H1 (cell line): ENCODE measurements around the gene MAPKAPK5. TPM values are rescaled to one million over a fixed set of nuclear protein-coding genes. Genes with fewer than 3 reads are reported as not detected.
"Not testable (repeated sequence)": the region's sequence is repeated elsewhere in the genome, so short reads cannot be mapped to it uniquely, and the experiment has no call there.

ENCODE experiments used
- CTCF ChIA-PET: fragments of 300-600 bp; sonication (Branson Sonifier 250); formaldehyde crosslinking; loops from one replicate; lab custom pipeline; 2021; ENCODE audit not compliant: partially characterized antibody; lab: Charles Lee
- POLR2A ChIA-PET: fragments of 300-600 bp; sonication (Branson Sonifier 250); formaldehyde crosslinking; loops from one replicate; lab custom pipeline; 2021; ENCODE audit warnings: inconsistent platforms; ENCODE audit not compliant: partially characterized antibody; lab: Charles Lee
- DNase-seq, 2 experiments: peaks; one replicate each; pipeline versions ENCODE4 v3.0.0 to v3.0.0-alpha.2; 2010 to 2022; ENCODE audit warnings: low spot score in 2 of 2, low read depth in 1 of 2, mixed read lengths in 1 of 2
- FAIRE-seq: peaks from 2 replicates; lab custom pipeline; 2011; peaks lifted over from hg19 to GRCh38; lab: Jason Lieb, UNC
- H2AFZ ChIP-seq: 2 replicates; pipeline ENCODE4 v1.8.1; 2012; ENCODE audit warnings: low read length, inconsistent platforms
- H2AK5ac ChIP-seq: 2 replicates; pipeline ENCODE4 v1.6.1; 2013; ENCODE audit warnings: low read depth, low read length
- H2BK120ac ChIP-seq: replicated peaks from 2 replicates; pipeline ENCODE3; 2013; ENCODE audit warnings: low read depth, low read length, inconsistent platforms
- H2BK12ac ChIP-seq: 2 replicates; pipeline ENCODE4 v1.6.1; 2013; ENCODE audit warnings: low read depth, low read length
- H2BK15ac ChIP-seq: 2 replicates; pipeline ENCODE4 v1.6.1; 2013; ENCODE audit warnings: low read length
- H2BK20ac ChIP-seq: 2 replicates; pipeline ENCODE4 v1.6.1; 2013; ENCODE audit warnings: low read length
- H2BK5ac ChIP-seq: 2 replicates; pipeline ENCODE4 v1.6.1; 2013; ENCODE audit warnings: low read depth, low read length
- H3K14ac ChIP-seq: 2 replicates; pipeline ENCODE4 v1.6.1; 2013; ENCODE audit warnings: inconsistent platforms; ENCODE audit not compliant: insufficient read length
- H3K18ac ChIP-seq: 2 replicates; pipeline ENCODE4 v1.6.1; 2013; ENCODE audit warnings: low read length; ENCODE audit errors: extremely low read depth
- H3K23ac ChIP-seq: 2 replicates; pipeline ENCODE4 v1.6.1; 2013; ENCODE audit warnings: inconsistent platforms; ENCODE audit not compliant: insufficient read length
- H3K23me2 ChIP-seq: 2 replicates; pipeline ENCODE4 v1.6.1; 2013; ENCODE audit warnings: low read depth, low read length
- H3K27ac ChIP-seq: 2 replicates; pipeline ENCODE4 v1.6.1; 2011; ENCODE audit warnings: low read depth, low read length, inconsistent platforms
- H3K27me3 ChIP-seq, 4 experiments: replicated peaks in 1 of 4; 1 replicate in 1 of 4; 2 replicates in 3 of 4; pipeline versions ENCODE4 v1.6.1 to v1.8.1; 2011 to 2013; ENCODE audit warnings: low read length in 3 of 4, mild to moderate bottlenecking in 3 of 4, inconsistent platforms in 2 of 4, mixed read lengths in 2 of 4, moderate library complexity in 1 of 4; ENCODE audit not compliant: control insufficient read depth in 3 of 4, insufficient read depth in 3 of 4; ENCODE audit errors: extremely low read depth in 1 of 4
- H3K36me3 ChIP-seq, 4 experiments: 2 replicates each; pipeline versions ENCODE4 v1.6.1 to v1.8.1; 2011 to 2013; ENCODE audit warnings: mild to moderate bottlenecking in 4 of 4, low read length in 3 of 4, moderate library complexity in 2 of 4, control low read depth in 1 of 4, inconsistent platforms in 1 of 4; ENCODE audit not compliant: insufficient read depth in 4 of 4, control insufficient read depth in 2 of 4
- H3K4ac ChIP-seq: replicated peaks from 2 replicates; pipeline ENCODE3; 2013; ENCODE audit warnings: low read length, low read depth, mixed read lengths, inconsistent platforms; ENCODE audit not compliant: insufficient read length
- H3K4me1 ChIP-seq, 4 experiments: replicated peaks in 1 of 4; 1 replicate in 1 of 4; 2 replicates in 3 of 4; pipeline versions ENCODE4 v1.6.1 to v1.8.1; 2011 to 2013; ENCODE audit warnings: low read length in 3 of 4, inconsistent platforms in 2 of 4, mixed read lengths in 1 of 4; ENCODE audit not compliant: insufficient read depth in 4 of 4, control insufficient read depth in 3 of 4
- H3K4me2 ChIP-seq, 2 experiments: 2 replicates each; pipeline versions ENCODE4 v1.6.1 to v1.8.1; 2011 to 2013; ENCODE audit warnings: low read depth in 2 of 2, low read length in 2 of 2, control low read depth in 1 of 2, inconsistent platforms in 1 of 2, mild to moderate bottlenecking in 1 of 2; ENCODE audit not compliant: insufficient read depth in 1 of 2
- H3K4me3 ChIP-seq, 4 experiments: fragments of 200-600, 300-600 bp in 1 of 4; sonication (generic), shearing (Covaris generic), sonication (Bioruptor Twin) in 1 of 4; 2 replicates each; pipeline versions ENCODE4 v1.5.1 to v1.8.1; 2011 to 2016; ENCODE audit warnings: low read length in 4 of 4, low read depth in 3 of 4, control low read depth in 2 of 4, inconsistent platforms in 2 of 4, mild to moderate bottlenecking in 2 of 4, mixed read lengths in 1 of 4, moderate library complexity in 1 of 4; ENCODE audit not compliant: insufficient read depth in 2 of 4; ENCODE audit errors: extremely low read depth in 1 of 4
- H3K56ac ChIP-seq: replicated peaks from 2 replicates; pipeline ENCODE3; 2013; ENCODE audit warnings: low read depth, mild to moderate bottlenecking, mixed read lengths, low read length, inconsistent platforms; ENCODE audit not compliant: insufficient read length
- H3K79me1 ChIP-seq: 2 replicates; pipeline ENCODE4 v1.6.1; 2013; ENCODE audit warnings: low read depth, low read length, control low read depth
- H3K79me2 ChIP-seq, 2 experiments: 2 replicates each; pipeline versions ENCODE4 v1.6.1 to v1.8.1; 2012 to 2013; ENCODE audit warnings: low read length in 2 of 2, mild to moderate bottlenecking in 2 of 2, inconsistent platforms in 1 of 2; ENCODE audit not compliant: insufficient read depth in 2 of 2, control insufficient read depth in 1 of 2
- H3K9ac ChIP-seq, 4 experiments: replicated peaks in 1 of 4; 1 replicate in 1 of 4; 2 replicates in 3 of 4; pipeline versions ENCODE4 v1.6.1 to v1.8.1; 2011 to 2013; ENCODE audit warnings: low read depth in 3 of 4, low read length in 3 of 4, control low read depth in 2 of 4, mild to moderate bottlenecking in 2 of 4, moderate library complexity in 2 of 4, inconsistent platforms in 1 of 4; ENCODE audit errors: extremely low read depth in 1 of 4
- H3K9me3 ChIP-seq, 2 experiments: 2 replicates each; pipeline versions ENCODE4 v1.6.1 to v1.8.1; 2012 to 2013; ENCODE audit warnings: mild to moderate bottlenecking in 2 of 2, moderate library complexity in 2 of 2, control low read depth in 1 of 2, inconsistent platforms in 1 of 2, low read depth in 1 of 2, low read length in 1 of 2, mixed read lengths in 1 of 2; ENCODE audit not compliant: insufficient read depth in 2 of 2
- H4K20me1 ChIP-seq, 2 experiments: replicated peaks in 1 of 2; 2 replicates each; pipeline versions ENCODE3 to v1.8.1; 2011 to 2013; ENCODE audit warnings: inconsistent platforms in 2 of 2, low read length in 2 of 2, mild to moderate bottlenecking in 1 of 2; ENCODE audit not compliant: insufficient read depth in 2 of 2, control insufficient read depth in 1 of 2
- H4K5ac ChIP-seq: 2 replicates; pipeline ENCODE4 v1.6.1; 2013; ENCODE audit warnings: low read length, low read depth, mixed read lengths, inconsistent platforms; ENCODE audit not compliant: insufficient read length
- H4K8ac ChIP-seq: 2 replicates; pipeline ENCODE4 v1.8.0; 2013; ENCODE audit warnings: mild to moderate bottlenecking, moderate library complexity, low read length, inconsistent platforms; ENCODE audit not compliant: insufficient read depth; ENCODE audit errors: extremely low read depth
- H4K91ac ChIP-seq: replicated peaks from 2 replicates; pipeline ENCODE3; 2013; ENCODE audit warnings: low read length, mixed read lengths, inconsistent platforms; ENCODE audit not compliant: insufficient read length
- KDM5A ChIP-seq: fragments of 200-600 bp; IDR thresholded peaks from 2 replicates; pipeline ENCODE4 v1.7.1; 2012; ENCODE audit warnings: mild to moderate bottlenecking, low read length, inconsistent platforms, mixed read lengths
- POLR2AphosphoS5 ChIP-seq: IDR thresholded peaks from 2 replicates; pipeline ENCODE4 v1.6.1; 2011; ENCODE audit warnings: low read depth, low read length
- SRF ChIP-seq: IDR thresholded peaks from 2 replicates; pipeline ENCODE4 v1.6.1; 2011; ENCODE audit warnings: mild to moderate bottlenecking, low read depth, low read length, moderate library complexity
- ZNF274 ChIP-seq: IDR thresholded peaks from 2 replicates; pipeline ENCODE4 v1.7.0; 2012; ENCODE audit warnings: low read length, borderline replicate concordance; ENCODE audit errors: extremely low read depth
- WGBS, 2 experiments: shearing (Covaris generic) in 1 of 2; methylation state at CpG; one replicate each; pipeline versions ENCODE4 v1.1.6 to v1.1.7; 2013 to 2015; ENCODE audit warnings: low lambda C conversion rate in 2 of 2, mixed read lengths in 2 of 2, inconsistent platforms in 1 of 2, low coverage in 1 of 2, missing lambda C conversion rate in 1 of 2; ENCODE audit not compliant: insufficient replicate concordance in 2 of 2, insufficient coverage in 1 of 2, insufficient read length in 1 of 2; ENCODE audit errors: extremely low coverage in 1 of 2, missing lambda C conversion rate in 1 of 2; 5-methylcytosine and 5-hydroxymethylcytosine counted together
- polyA plus RNA-seq, 7 experiments: library from polyadenylated mRNA; depleted of rRNA in 3 of 7; stranded (reverse) in 5 of 7; unstranded in 2 of 7; fragments of >200 nt in 5 of 7; fragments of 200-250 nt in 2 of 7; gene quantifications; 1 replicate in 5 of 7; 2 replicates in 1 of 7; 4 replicates in 1 of 7; pipeline versions ENCODE4 v1.2.1 to v1.2.3, GENCODE V29; 2011 to 2013; ENCODE audit warnings: missing spikeins in 2 of 7, mixed read lengths in 2 of 7
- total RNA-seq: library from RNA; stranded (reverse); fragmentation: NEBNext Ultra II Directional; extraction: Animal tissue kit (Norgen Biotek cat#: 25700); gene quantifications from 2 replicates; pipeline ENCODE4 v1.2.1, GENCODE V29; 2021
- TF ChIP-seq, protein P1 (sequence below): IDR thresholded peaks from 2 replicates; pipeline ENCODE4 v1.6.1; 2011; ENCODE audit warnings: low read depth, mild to moderate bottlenecking, low read length; ENCODE audit not compliant: insufficient read depth

MAPKAPK5 gene
- total and polyA plus RNA-seq, 2 of the 8 experiments (the other 6 are each of a cell fraction or from before 2014, with no cell fraction given): 40.0 to 91.5 TPM

DNA sequence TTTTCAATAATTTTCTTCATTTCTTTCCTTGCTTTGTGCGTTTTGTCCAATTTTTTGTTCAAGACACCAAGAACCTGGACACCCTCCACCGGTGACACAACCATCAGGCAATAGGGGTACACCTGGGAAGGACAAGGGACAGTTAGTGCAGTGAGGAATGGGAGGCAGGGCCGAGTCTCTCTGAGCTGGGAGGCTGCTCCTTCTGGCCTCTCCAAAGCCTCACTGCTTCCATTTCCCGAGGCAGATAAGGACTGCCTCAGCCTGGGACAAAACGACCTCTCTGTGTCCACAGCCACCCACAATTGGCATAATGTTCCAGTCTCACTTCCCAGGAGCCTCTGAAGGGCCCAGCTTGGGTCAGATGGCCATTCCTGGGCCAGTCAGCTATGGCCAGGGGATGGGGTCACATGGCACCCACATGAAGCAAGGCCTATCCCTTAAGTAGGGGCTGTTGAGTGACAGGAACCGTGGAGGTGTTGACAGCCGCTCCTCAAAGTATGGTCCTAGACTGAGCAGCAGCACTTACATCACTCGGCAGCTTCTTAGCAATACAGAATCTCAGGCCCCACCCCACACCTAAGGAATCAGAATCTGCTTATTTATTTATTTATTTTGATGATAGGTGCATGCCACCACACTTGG, 13.6 kb upstream of the MAPKAPK5 start (continued):
- TF ChIP-seq POLR2AphosphoS5 (no peak), SRF (no peak), ZNF274 (no peak), KDM5A (no peak)
- TF ChIP-seq, protein P1, sequence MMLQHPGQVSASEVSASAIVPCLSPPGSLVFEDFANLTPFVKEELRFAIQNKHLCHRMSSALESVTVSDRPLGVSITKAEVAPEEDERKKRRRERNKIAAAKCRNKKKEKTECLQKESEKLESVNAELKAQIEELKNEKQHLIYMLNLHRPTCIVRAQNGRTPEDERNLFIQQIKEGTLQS: no peak
- TF ChIP-seq, all 59 proteins: peak for 0

DNA sequence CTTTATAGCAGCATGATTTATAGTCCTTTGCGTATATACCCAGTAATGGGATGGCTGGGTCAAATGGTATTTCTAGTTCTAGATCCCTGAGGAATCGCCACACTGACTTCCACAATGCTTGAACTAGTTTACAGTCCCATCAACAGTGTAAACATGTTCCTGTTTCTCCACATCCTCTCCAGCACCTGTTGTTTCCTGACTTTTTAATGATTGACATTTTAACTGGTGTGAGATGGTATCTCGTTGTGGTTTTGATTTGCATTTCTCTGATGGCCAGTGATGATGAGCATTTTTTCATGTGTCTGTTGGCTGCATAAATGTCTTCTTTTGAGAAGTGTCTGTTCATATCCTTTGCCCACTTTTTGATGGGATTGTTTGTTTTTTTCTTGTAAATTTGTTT, 12.4 kb upstream of the MAPKAPK5 start:
- WGBS, 2 experiments: 89% methylated on average over 2 of the region's 3 CpGs; no CpG with 5 or more reads in 1 of the 2 experiments
- FAIRE-seq, H3K14ac ChIP-seq, H3K4me1 ChIP-seq, H3K23me2 ChIP-seq, H2AK5ac ChIP-seq, H3K9me3 ChIP-seq, H3K27ac ChIP-seq, H4K5ac ChIP-seq, DNase-seq, H4K8ac ChIP-seq, H3K56ac ChIP-seq, H2BK120ac ChIP-seq, H3K4ac ChIP-seq, H2BK15ac ChIP-seq, H4K20me1 ChIP-seq, POLR2A ChIA-PET, H4K91ac ChIP-seq, H2BK5ac ChIP-seq, H3K23ac ChIP-seq, H2AFZ ChIP-seq, H3K79me1 ChIP-seq, H2BK12ac ChIP-seq, H3K36me3 ChIP-seq, H2BK20ac ChIP-seq, CTCF ChIA-PET, H3K27me3 ChIP-seq, H3K18ac ChIP-seq, H3K4me2 ChIP-seq, H3K79me2 ChIP-seq, H3K4me3 ChIP-seq, H3K9ac ChIP-seq: not testable (repeated sequence)
